HS-27A (cell line): Measurements from ENCODE around the gene IL1B.
"Not testable (repeated sequence)": the region's sequence is repeated elsewhere in the genome, so short reads cannot be mapped to it uniquely, and the experiment has no call there.

Experiments
- DNase-seq: peaks from one replicate; pipeline ENCODE4 v3.0.0-alpha.2; 2012; ENCODE audit warnings: low read depth, missing footprints

The IL1B gene

GRCh38 chr2:112836695-112837117 is at the start of gene IL1B:
Gene IL1B, minus strand, starts transcription at chr2:112836779. Its CDS starts 550 bp downstream, at chr2:112836229.
- no peak for DNase-seq

GRCh38 chr2:112886291-112886690 is 49.7 kb upstream of the IL1B start:
- no peak for DNase-seq

GRCh38 chr2:112885506-112885902 is 48.9 kb upstream of the IL1B start:
- no peak for DNase-seq

- DNase-seq: no peak
Measured at GRCh38 chr2:112884869-112885505, 48.4 kb upstream of the IL1B start.

GRCh38 chr2:112883669-112884068 is 47.1 kb upstream of the IL1B start:
- no peak for DNase-seq

GRCh38 chr2:112881217-112881985 is 44.8 kb upstream of the IL1B start:
- peak; percentile 94 for DNase-seq

GRCh38 chr2:112880696-112881095 is 44.1 kb upstream of the IL1B start:
- DNase-seq: no peak

GRCh38 chr2:112880091-112880531 is 43.5 kb upstream of the IL1B start:
- peak; percentile 67 for DNase-seq

- DNase-seq: no peak
Measured at GRCh38 chr2:112879491-112880041, 43.0 kb upstream of the IL1B start.

- DNase-seq: peak; percentile 85
Measured at GRCh38 chr2:112877423-112877822, 40.8 kb upstream of the IL1B start.

- DNase-seq: no peak
Measured at GRCh38 chr2:112876971-112877361, 40.4 kb upstream of the IL1B start.

GRCh38 chr2:112876257-112876970 is 39.8 kb upstream of the IL1B start:
- DNase-seq: no peak

GRCh38 chr2:112870841-112871835 is 34.6 kb upstream of the IL1B start:
- no peak for DNase-seq

GRCh38 chr2:112869258-112869842 is 32.8 kb upstream of the IL1B start:
- DNase-seq: peak; percentile 99

- DNase-seq: no peak
Measured at GRCh38 chr2:112867701-112868631, 31.4 kb upstream of the IL1B start.

GRCh38 chr2:112866128-112866835 is 29.7 kb upstream of the IL1B start:
- DNase-seq: no peak

- DNase-seq: no peak
Measured at GRCh38 chr2:112864072-112864471, 27.5 kb upstream of the IL1B start.

- DNase-seq: not testable (repeated sequence)
Measured at GRCh38 chr2:112859406-112860183, 23.0 kb upstream of the IL1B start.
